Stimulated activated CD4-positive, alpha-beta T cell treated with anti-CD3 and anti-CD28 coated beads, Interleukin-2, amount 100 ng/mL, for 4 hours (primary cell): ENCODE results near the gene RAB3GAP2.
"Not testable (repeated sequence)": the region's sequence is repeated elsewhere in the genome, so short reads cannot be mapped to it uniquely, and the experiment has no call there.

Experiments
- DNase-seq: peaks from one replicate; pipeline ENCODE4 v3.0.0-alpha.2; 2020; ENCODE audit warnings: low read depth

RAB3GAP2 gene, protein sequence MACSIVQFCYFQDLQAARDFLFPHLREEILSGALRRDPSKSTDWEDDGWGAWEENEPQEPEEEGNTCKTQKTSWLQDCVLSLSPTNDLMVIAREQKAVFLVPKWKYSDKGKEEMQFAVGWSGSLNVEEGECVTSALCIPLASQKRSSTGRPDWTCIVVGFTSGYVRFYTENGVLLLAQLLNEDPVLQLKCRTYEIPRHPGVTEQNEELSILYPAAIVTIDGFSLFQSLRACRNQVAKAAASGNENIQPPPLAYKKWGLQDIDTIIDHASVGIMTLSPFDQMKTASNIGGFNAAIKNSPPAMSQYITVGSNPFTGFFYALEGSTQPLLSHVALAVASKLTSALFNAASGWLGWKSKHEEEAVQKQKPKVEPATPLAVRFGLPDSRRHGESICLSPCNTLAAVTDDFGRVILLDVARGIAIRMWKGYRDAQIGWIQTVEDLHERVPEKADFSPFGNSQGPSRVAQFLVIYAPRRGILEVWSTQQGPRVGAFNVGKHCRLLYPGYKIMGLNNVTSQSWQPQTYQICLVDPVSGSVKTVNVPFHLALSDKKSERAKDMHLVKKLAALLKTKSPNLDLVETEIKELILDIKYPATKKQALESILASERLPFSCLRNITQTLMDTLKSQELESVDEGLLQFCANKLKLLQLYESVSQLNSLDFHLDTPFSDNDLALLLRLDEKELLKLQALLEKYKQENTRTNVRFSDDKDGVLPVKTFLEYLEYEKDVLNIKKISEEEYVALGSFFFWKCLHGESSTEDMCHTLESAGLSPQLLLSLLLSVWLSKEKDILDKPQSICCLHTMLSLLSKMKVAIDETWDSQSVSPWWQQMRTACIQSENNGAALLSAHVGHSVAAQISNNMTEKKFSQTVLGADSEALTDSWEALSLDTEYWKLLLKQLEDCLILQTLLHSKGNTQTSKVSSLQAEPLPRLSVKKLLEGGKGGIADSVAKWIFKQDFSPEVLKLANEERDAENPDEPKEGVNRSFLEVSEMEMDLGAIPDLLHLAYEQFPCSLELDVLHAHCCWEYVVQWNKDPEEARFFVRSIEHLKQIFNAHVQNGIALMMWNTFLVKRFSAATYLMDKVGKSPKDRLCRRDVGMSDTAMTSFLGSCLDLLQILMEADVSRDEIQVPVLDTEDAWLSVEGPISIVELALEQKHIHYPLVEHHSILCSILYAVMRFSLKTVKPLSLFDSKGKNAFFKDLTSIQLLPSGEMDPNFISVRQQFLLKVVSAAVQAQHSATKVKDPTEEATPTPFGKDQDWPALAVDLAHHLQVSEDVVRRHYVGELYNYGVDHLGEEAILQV (N-terminal part only)

DNA sequence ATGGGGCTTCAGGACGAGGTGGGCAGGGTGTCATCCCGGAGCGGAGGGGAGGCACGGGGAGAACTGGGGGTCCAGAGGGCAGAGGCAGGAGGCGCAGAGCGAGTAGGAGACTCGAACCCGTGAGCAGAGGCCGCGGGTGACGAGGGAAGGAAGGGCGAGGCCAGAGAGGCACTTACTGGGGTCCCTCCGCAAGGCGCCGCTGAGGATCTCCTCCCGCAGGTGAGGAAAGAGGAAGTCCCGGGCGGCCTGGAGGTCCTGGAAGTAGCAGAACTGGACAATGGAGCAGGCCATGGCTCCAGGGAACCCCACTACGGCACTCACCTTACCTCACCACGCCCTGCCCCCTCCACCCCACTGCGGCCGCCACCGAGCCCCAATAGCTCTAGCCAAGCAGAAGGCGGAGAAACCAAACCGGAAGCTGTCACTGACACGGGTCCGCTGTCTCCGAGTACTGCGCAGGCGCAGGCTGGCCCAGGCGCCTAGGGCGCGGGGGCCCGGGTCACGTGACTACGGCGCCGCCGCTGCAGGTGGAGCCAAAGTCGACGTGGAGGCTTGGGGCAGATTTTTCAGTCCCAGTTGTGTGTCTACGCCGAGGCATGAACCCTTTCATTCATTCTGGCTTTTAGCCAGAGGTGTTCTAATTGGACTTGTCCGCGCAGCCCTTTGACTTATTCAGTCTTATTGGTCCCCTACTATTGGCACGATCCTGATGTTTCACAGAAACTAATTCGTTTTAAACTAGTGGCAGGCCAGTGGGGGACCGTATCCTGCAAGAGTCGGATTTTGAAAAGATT is at the start of gene RAB3GAP2:
Gene RAB3GAP2, minus strand, starts transcription at position 407 of the 794 bp plus-strand sequence. Its CDS starts 116 bp downstream, at position 291.
- DNase-seq = peak; percentile 96

DNA sequence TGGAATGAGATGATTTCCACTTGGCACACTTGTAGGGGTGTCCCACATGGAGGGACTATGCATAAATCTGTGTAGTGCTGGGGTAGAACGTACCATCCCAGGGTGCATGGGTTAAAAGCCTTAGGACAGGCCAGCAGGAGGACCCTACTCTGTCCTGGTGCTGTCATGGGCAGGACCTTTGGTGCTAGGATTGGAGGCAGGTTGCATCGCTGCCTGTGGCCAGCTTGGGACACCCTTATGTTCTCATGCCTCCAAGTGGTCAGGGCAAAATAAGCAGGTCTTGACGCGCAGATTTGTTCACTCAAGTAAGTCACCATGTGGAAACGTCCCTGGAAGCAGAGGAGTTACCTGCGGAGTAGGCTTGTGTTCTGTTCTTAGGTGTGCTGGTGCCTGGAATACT is 49.5 kb upstream of the RAB3GAP2 start:
- no peak for DNase-seq

DNA sequence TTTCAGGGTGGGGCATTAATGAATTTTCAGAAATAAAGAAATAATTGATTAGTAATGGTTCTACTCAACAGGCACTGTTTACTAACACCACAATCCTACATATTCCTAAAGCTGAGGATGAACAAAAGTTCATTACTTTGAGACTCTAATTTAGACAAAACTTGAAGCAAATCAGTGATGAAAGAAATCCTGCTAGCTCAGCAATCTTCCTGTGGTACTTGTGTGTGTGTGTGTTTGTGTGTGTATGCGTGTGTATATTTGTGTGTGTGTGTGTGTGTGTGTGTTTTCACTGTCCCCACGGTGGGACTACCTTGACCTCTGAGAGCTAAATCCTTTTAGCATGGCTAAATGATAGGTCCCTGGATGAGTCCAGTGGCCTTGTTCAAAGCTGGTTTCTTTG is 48.5 kb upstream of the RAB3GAP2 start:
- DNase-seq = no peak

DNA sequence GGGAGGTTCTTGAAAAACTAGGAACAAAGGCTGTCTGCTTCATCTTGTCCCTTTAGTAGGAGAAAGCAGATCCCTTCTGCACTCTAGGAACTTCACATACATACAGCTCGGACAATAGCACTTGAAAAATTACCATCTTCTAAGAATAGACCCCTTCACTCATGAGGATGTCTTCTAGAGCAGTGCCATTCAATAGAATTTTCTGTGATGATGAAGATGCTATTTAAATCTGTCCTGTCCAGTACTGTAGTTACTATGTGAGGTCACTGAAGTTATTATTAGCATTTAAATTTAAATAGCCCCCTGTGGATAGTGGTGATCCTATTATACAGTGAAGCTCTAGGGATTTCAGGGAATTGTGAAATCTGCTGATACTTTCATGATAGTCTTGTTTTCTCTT is 46.4 kb upstream of the RAB3GAP2 start:
- no peak for DNase-seq

DNA sequence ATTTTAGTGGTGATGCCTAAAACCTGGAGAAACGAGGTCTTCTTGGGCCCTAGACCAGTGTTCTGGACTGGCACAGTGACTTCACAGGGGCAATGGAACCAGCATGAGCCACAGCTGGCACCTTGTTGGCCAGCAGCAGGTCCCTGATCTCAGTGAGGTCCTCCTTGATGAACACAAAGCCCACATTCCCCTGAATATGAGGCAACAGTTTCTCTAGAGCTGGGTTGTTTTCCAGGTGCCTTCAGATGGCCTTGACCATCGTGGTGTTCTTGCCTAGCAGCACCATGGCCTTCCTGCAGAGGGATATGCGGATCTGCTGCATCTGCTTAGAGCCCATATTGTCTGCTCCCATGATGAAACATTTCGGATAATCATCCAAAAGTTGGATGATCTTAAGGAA is 44.9 kb upstream of the RAB3GAP2 start:
- DNase-seq = no peak

DNA sequence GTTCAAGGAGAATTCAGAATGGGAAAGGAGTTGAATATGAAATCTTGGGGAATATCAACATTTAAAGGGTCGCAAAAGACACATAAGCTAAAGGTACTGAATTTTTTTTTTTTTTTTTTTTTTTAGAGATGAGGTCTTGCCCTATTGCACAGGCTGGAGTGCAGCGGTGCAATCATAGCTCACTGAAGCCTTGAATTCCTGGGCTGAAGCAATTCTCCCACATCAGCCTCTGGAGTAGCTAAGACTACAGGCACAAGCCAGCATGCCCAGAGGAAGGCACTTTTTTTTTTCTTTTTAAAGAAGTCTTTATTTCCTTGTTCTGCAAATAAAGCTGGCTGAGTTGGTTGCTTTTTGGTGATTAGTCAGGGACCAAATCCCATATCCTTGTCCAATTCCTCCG is 44.1 kb upstream of the RAB3GAP2 start:
- no peak for DNase-seq

DNA sequence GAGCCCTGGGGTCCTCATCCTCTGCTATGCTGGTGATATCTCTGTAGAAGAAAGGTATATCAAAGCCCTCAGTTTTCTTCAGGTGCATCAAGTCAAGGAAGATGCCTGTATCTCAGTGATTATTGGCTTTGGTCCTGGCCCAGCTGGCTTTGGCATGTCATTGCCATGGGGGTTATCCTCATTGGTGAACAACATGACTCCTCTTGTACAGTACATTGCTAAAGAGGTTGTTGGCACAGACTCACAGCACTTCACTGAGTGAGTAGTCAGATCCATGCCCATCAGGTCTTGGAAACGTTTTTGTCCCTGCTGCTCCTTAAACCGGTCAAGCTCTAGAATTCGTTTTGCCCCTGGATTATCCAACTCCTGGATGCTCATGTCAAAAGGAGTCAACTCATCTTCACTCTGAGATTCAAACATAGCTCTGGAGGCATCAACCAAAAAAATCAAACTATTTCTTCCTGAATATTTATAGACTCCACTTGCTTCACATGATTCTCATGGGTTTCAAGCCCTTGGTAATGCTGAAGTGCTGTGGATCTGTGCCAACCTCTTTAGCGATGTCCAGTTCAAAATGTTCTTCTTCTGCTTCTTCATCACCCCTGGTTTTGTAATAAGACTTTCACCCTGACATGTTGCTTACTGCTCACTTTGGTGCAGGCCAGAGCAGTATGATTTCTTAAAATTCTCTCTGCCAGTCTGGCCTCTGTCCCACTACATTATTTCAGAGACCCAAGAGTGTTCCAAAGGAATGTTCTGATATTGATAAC is 43.0 kb upstream of the RAB3GAP2 start:
- no peak for DNase-seq

DNA sequence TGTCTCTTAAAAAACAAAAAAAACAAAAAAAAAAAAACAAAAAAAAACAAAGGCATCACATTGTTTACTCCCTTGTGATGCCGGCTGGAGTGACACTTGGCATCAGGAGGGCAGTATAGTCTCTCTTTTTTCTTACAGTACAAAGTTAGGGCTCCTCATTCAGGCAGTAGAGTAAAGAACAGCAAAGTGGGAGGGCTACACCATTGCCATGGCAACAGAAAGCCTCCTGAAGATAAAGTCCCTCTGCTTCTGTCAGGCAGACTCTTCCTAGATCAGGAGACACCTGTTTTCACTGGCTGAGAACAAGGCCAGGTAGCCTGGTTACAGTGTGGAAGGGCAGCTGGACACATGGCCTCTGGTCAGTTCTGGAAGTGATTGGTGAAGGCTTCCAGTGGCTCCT is 41.3 kb upstream of the RAB3GAP2 start:
- no peak for DNase-seq

DNA sequence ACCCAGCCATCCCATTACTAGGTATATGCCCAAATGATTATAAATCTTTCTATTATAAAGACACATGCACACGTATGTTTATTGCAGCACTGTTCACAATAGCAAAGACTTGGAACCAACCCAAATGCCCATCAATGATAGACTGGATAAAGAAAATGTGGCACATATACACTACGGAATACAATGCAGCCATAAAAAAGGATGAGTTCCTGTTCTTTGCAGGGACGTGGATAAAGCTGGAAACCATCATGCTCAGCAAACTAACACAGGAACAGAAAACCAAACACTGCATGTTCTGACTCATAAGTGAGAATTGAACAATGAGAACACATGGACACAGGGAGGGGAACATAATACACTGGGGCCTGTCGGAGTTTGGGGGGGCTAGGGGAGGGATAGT is 37.9 kb upstream of the RAB3GAP2 start:
- DNase-seq = not testable (repeated sequence)

DNA sequence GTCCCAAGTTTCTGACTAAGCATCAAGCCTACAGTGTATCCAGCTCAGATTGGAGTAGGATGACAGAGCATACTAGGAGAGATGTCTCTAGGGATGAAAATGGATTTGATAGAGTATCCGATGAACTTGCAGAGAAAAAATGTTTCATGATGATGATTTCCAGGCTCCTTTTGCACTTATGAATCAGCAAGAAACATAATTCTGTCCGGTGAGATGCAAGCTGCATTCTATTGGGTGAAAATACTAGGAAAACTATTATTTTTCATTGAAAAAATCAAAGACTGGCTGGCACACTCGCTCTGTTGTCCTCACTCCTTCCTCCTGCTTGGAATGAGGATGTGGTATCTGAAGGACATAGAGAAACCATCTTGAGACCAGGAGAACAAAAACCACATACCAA is 35.4 kb upstream of the RAB3GAP2 start:
- no peak for DNase-seq

DNA sequence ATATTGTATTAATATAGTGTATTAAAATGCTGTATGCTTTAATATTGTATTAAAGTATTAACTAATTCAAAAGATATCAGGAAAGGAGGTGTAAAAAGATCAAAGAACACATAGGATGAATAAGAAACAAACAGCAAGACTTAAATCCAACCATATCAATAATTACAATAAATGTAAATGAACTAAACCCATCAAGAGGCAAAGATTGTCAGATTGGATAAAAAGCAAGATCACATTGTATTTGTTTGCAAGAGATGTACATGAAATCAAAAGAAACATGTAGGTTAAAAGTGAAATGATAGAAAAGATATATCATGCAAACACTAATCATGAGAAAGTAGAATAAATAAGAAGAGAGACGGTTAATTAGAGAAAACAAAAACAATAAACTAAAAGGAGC is 34.1 kb upstream of the RAB3GAP2 start:
- DNase-seq = no peak

DNA sequence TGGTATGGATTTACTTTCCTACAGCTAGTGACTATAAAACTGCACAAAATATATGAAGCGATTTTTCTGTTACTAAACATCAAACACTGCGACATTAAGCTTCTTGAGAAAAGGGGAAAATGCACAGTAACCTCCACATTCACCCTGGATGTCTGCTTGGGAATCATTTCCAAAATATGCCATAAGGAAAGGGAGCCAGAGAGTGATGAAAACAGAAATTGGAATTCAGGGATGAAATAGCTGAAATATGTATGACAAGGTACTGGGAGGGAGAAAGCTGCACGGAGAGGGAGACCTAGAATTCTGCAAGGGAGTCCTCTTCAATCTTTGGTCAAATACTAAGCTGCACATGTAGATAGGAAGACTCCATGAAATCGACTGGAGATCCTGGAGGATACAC is 31.6 kb upstream of the RAB3GAP2 start:
- no peak for DNase-seq

DNA sequence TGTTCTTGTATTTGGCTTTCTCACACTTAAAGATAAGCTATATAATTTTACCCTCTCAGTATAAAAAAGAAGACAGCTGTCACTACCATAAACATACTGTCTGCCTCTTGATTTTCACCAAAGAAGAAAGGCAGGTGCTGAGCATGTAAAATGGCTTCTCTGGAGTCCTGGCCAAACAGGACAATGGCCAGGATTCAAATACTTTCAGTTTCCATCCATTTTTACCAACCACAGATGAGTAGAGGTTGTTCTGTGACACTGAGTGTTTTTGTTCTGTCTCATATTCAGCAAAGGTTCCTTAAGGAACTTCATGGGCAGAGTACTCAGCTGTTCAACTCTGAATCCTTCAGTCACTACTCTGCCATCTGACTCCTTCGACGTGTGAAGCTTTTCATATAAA is 29.4 kb upstream of the RAB3GAP2 start:
- DNase-seq = no peak

DNA sequence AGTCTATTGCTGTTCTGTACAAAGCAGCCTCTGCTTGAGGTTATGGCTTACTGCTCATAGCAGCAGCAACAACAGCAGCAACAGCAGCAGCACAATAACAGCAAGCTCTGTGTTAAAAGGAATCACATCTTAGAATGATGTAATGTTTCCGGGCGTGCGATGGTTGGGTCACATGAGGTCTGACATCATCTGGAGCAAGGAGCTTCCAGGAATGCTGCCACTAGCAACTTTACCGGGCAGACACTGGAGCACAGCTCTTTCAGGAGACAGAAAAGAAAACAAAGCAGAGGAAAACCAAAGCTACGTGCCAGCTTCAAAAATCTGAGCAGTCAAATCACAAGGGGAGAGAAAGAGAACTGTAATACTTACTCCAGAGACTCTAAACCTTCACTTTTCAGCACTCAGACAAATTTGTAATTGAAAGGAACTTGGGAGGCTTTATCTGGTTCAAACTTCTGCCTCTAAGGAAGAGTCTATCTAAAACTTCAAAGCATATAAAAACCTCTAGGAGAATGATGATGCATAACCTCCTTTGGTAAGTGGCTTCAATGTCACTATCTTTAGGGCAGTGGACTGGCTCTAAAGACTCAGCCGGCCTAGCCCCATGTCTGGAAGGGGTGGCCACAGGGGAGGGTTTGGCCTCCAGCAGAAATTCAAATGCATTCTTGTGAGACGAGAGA is 28.3 kb upstream of the RAB3GAP2 start:
- DNase-seq = no peak

DNA sequence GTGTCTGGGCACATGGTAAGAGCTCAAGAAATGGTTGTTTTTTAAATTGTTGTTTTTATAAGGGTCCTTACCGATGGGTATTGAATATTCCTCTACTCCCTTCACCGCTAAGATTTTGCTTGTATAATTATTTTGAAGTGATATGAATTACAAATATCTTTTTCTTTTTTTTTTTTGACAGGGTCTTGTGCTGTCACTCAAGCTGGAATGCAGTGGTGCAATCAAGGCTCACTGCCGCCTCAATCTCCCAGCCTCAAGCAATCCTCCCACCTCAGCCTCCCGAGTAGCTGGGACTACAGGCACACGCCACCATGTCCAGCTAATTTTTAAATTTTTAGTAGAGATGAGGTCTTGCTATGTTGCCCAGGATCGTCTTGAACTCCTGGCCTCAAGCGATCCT is 27.1 kb upstream of the RAB3GAP2 start:
- DNase-seq = no peak

DNA sequence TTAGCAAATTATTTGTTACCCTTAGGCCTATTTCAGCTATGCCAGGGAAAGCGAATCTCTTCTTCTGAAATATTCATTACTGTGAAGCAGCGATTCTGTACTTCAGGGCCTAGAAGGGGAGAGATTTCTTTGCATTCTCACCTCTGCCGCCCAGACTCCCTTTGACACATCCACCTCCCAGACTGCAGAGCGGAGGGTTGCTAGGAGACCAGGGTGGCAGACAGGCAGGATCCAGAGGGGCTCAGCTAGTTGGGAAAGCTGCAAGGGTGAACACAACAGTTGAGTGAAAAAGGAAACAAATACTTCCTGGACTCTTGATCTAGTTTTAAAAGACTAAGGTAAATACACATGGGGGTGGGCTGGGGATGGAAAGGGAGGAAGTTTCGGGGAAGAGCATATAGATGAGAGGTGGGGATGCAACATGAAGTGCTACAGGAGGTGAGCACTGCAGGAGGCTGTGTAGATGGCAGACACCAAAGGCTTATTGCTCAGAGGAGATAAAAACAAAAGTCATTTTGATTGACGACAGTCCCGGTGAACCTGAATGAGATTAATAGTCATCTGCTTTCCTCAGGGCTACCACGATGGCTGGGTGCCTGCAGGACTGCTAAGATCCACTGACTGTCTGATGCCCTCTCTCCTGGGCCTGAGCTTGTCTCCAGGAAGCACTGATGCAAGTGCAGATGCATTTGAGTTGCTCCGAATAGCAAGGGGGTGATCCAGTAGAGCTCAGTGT is 26.4 kb upstream of the RAB3GAP2 start:
- DNase-seq = no peak

DNA sequence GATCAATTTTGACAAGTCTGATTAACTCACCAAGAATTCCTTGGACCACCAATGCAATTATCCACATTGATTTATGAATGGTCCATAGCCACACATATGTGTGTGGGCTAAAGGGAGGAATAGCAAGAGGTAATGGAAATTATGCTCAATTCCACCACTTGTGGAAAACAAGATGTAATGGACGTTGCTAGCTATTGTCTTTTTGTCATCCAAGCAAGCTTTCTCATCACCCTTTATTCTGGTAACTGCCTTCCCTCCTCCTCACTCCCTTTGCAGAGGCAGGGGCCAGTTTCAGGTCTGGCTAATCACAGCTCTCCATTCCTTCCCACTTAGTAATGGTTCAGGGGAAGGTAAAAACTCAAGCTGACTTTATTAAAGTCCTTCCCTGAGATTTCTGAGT is 24.7 kb upstream of the RAB3GAP2 start:
- DNase-seq = no peak

DNA sequence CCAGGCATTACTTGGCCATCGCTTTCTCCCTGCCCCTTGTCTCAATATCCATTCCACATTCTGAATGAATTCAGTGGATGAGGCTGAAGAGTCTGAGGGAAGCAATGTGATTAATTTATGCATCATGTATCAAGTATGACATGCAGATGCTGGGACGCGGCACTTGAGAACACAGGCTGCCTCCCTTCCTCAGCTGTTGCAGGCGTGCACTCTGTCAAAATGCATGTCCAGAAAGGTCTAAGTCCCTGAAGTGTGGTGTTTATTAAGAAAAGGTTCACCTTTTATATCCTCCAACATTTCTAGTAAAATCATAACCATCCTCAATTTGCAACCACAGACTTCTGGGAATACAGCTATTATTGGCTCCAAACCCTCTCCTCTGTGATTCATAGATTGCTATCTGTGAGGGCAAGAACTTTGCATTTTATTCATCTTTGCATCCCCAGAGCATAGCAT is 22.6 kb upstream of the RAB3GAP2 start:
- DNase-seq = no peak

DNA sequence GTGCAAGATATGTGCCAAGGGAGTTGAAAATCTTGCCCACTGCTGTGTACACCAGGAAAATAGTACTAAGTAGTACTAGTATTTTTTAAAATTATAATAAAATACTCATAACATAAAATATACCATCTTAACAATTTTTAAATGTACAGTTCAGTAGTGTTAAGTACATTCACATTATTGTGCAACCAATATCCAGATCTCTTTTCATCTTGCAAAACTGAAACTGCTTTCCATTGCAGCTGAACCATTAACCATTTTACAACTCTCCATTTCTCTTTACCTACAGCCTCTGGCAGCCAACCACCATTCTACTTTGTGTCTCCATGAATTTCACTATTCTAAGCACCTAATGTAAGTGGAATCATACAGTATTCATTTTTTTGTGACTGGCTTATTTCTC is 19.3 kb upstream of the RAB3GAP2 start:
- no peak for DNase-seq
